GM12874 (cell line): ENCODE data around the gene SLC25A28.

Experiments used
- CTCF ChIP-seq: IDR thresholded peaks from 2 replicates; pipeline ENCODE4 v1.5.1; 2011; ENCODE audit warnings: low read depth, mild to moderate bottlenecking, control low read depth, low read length, moderate library complexity; ENCODE audit not compliant: insufficient read depth

Gene SLC25A28

GRCh38 chr10:99647601-99648151 lies 27.4 kb upstream of the SLC25A28 start:
- no peak for TF ChIP-seq CTCF

GRCh38 chr10:99633832-99634231 lies 13.6 kb upstream of the SLC25A28 start:
- TF ChIP-seq CTCF: no peak

- no peak for TF ChIP-seq CTCF
Measured at GRCh38 chr10:99631496-99631895, 11.3 kb upstream of the SLC25A28 start.

- no peak for TF ChIP-seq CTCF
Measured at GRCh38 chr10:99630991-99631390, 10.8 kb upstream of the SLC25A28 start.

GRCh38 chr10:99630433-99630832 lies 10.2 kb upstream of the SLC25A28 start:
- TF ChIP-seq CTCF: peak; percentile 34

GRCh38 chr10:99629625-99629978 lies 9.4 kb upstream of the SLC25A28 start:
- no peak for TF ChIP-seq CTCF

GRCh38 chr10:99628923-99629624 lies 8.8 kb upstream of the SLC25A28 start:
- TF ChIP-seq CTCF: no peak
